Measurements from ENCODE around the gene BBS9.

The BBS9 gene

DNA sequence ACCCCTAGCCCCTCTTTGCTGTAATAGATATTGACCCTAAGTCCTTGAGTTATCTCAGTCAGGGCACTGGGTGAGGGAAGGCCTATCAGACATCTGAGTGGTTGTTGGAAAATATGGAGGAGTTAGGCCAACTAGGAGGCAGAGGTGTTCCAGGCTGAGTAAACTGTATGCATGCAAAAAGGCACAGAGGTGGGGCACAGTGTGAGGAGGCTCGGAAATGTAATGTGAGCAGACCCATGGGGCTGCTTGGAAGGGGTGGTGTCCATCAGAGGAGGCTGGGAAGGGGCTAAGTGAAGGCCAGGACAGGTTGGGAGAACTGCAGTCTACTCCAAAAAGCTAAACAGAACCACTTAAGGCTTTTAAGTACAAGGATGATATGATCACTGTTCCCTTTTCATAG, 452.7 kb downstream of the BBS9 start:
- no peak for DNase-seq (ENCODE audit: insufficient read length, low spot score)
- no peak for FAIRE-seq
- TF ChIP-seq PAX5 (IDR thresholded peaks at IDR 0.05; ENCODE audit: insufficient read depth, low read length, severe bottlenecking) (no peak), POLR2A (IDR thresholded peaks at IDR 0.05; ENCODE audit: low read depth, low read length) (no peak), SPI1 (IDR thresholded peaks at IDR 0.05; ENCODE audit: low read depth, low read length) (no peak), POLR2AphosphoS5 (IDR thresholded peaks at IDR 0.05; ENCODE audit: low read depth, low read length) (no peak), TAF1 (IDR thresholded peaks at IDR 0.05; ENCODE audit: low read depth, low read length) (no peak), POU2F2 (IDR thresholded peaks at IDR 0.05; ENCODE audit: low read depth, low read length) (no peak)

DNA sequence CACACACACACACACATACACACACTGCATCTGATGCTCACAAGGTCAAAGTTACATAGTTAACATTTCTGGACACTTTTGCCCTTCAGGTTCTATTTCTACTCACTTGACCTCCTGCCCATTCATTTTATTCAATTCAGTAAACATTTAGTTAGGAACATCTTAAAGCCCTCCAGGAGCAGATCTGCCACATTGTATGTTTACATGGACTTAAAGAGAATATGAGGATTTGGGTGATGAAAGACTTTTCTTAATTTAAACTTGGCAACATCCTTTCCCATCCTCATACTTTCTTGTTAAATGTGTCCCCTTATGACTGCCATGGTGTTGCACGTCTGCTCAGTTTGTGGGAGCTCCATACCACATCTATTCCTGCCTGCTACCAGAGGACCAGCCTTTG, 453.2 kb downstream of the BBS9 start:
- DNase-seq (ENCODE audit: insufficient read length, low spot score) (no peak), FAIRE-seq (no peak)
- no peak for TF ChIP-seq POU2F2 (IDR thresholded peaks at IDR 0.05; ENCODE audit: low read depth, low read length)
- no peak for TF ChIP-seq PAX5 (IDR thresholded peaks at IDR 0.05; ENCODE audit: insufficient read depth, low read length, severe bottlenecking)

DNA sequence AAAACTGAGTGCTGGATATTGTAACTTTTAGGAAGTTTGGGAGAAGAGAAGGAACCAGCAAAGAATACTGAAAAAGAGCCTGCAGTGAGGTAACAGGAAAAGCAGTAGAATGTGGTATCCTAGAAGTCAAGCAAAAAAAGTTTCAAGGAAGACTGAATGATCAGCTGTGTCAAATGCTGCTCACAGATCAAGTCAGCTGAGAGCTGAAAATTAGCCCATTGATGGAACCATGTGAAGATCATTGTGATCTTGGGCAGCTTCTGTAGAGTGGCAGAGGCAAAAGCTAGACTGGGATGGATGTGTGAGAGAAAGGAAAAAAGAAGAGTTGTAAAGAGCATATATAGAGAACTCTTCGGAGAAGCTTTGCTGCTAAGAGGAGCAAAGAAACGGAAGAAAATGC, 460.5 kb downstream of the BBS9 start:
- no peak for FAIRE-seq
- TF ChIP-seq POLR2A (IDR thresholded peaks at IDR 0.05; ENCODE audit: low read depth, low read length) (no peak), POU2F2 (IDR thresholded peaks at IDR 0.05; ENCODE audit: low read depth, low read length) (no peak), PAX5 (IDR thresholded peaks at IDR 0.05; ENCODE audit: insufficient read depth, low read length, severe bottlenecking) (no peak), SPI1 (IDR thresholded peaks at IDR 0.05; ENCODE audit: low read depth, low read length) (no peak), POLR2AphosphoS5 (IDR thresholded peaks at IDR 0.05; ENCODE audit: low read depth, low read length) (no peak), TAF1 (IDR thresholded peaks at IDR 0.05; ENCODE audit: low read depth, low read length) (no peak)
- DNase-seq (ENCODE audit: insufficient read length, low spot score), result no peak

DNA sequence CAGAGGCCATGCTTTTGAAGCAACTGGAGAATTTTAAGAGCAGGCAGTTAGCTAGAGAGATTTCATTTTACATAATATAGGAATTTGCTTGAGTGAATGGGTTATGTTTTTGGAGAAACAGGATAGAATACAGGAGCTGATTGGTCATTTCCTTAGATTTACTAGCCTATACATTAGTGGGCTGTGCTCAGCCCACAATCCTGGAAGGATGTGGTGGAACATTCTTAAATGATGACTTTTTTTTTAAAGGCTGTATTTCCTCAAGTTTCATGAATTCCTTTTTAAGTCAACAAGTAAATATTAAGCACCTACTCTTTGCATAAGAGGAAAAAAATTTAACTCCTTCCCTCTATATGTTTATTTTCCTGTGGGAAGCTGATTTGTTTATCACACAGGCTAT, 461.6 kb downstream of the BBS9 start:
- TF ChIP-seq TAF1 (IDR thresholded peaks at IDR 0.05; ENCODE audit: low read depth, low read length) (no peak), SPI1 (IDR thresholded peaks at IDR 0.05; ENCODE audit: low read depth, low read length) (no peak)
- no peak for FAIRE-seq
- no peak for DNase-seq (ENCODE audit: insufficient read length, low spot score)

DNA sequence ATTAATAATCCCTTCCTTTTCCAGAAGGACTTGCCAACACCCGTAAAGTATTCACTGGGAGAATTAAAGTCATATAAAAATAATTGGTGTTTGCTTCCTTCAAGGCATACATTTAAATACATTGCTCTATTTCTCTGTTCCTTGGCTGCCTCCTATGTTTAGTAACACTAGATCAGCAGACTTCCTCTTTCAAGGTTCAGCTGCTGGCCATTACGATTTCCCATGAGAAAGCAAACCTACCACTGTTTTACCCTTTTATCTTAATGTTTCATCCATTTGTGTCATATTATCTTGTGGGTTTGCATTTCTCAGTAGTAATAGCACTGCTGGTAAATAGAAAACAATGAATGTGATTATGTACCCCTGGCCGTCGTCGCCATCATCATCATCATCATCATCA, 462.1 kb downstream of the BBS9 start:
- FAIRE-seq, result no peak
- TF ChIP-seq SPI1 (IDR thresholded peaks at IDR 0.05; ENCODE audit: low read depth, low read length) (peak; percentile 71), PAX5 (IDR thresholded peaks at IDR 0.05; ENCODE audit: insufficient read depth, low read length, severe bottlenecking) (no peak)
- no peak for DNase-seq (ENCODE audit: insufficient read length, low spot score)

DNA sequence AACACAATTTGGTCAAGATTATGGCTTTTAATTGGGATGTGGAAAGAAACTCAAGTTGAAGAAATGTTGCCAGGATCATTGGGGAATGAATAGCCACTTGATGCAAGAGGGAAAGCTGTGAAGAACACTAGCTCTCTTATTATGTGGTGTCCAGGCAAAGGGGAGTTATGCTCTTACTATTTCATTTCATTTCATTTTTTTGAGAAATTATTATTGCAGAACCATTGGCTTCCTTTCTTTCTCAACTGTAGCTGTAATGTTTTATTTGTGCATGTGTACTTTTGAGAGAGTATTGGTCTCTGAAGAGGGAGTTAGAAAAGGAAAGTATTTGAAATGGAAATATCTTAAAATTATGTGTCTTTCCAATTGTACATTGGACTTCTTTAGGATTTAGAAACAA, 463.4 kb downstream of the BBS9 start:
- no peak for TF ChIP-seq POU2F2 (IDR thresholded peaks at IDR 0.05; ENCODE audit: low read depth, low read length)
- no peak for TF ChIP-seq PAX5 (IDR thresholded peaks at IDR 0.05; ENCODE audit: insufficient read depth, low read length, severe bottlenecking)
- TF ChIP-seq TAF1 (IDR thresholded peaks at IDR 0.05; ENCODE audit: low read depth, low read length), result no peak
- no peak for TF ChIP-seq POLR2AphosphoS5 (IDR thresholded peaks at IDR 0.05; ENCODE audit: low read depth, low read length)
- no peak for TF ChIP-seq POLR2A (IDR thresholded peaks at IDR 0.05; ENCODE audit: low read depth, low read length)
- no peak for TF ChIP-seq SPI1 (IDR thresholded peaks at IDR 0.05; ENCODE audit: low read depth, low read length)
- no peak for FAIRE-seq
- DNase-seq (ENCODE audit: insufficient read length, low spot score), result no peak

DNA sequence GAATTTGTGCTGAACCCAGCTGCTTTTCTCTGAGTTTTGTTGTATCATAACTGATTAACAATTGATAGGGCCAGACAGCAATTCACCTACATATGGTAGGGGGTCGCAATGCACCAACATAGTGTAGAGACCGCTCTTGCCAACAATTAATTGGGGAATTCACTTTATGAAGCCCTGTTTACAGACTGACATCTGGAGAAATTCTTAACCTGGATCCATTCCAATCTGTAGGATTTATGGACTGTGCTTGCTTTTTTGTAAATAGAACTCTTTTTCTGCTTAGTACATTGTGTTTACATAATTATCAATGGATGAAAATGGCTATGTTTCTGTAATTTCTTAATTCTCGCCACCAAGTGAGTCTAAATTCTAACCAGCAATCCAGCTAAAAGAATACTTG, 464.2 kb downstream of the BBS9 start:
- FAIRE-seq (no peak), DNase-seq (ENCODE audit: insufficient read length, low spot score) (no peak)

DNA sequence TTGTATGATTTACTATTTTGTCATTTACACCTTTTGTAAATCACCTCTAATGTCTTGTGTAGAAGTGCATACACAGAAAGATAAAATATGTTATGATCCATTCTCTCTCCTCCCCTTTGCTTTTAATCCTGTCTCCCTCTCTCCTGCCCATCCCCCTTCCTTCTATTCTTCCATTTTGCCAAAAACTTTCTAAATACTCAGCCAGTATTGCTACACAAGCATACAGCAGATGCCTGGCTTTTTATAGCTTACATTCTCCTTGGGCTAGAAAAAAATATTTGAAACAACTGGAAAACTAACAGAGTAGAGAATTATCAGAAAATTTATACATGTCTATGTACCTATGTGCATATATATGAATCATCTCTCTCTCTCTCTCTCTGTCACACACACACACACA, 467.3 kb downstream of the BBS9 start:
- no peak for FAIRE-seq
- TF ChIP-seq PAX5 (IDR thresholded peaks at IDR 0.05; ENCODE audit: insufficient read depth, low read length, severe bottlenecking) (no peak), SPI1 (IDR thresholded peaks at IDR 0.05; ENCODE audit: low read depth, low read length) (no peak), POLR2A (IDR thresholded peaks at IDR 0.05; ENCODE audit: low read depth, low read length) (no peak), POU2F2 (IDR thresholded peaks at IDR 0.05; ENCODE audit: low read depth, low read length) (no peak), TAF1 (IDR thresholded peaks at IDR 0.05; ENCODE audit: low read depth, low read length) (no peak), POLR2AphosphoS5 (IDR thresholded peaks at IDR 0.05; ENCODE audit: low read depth, low read length) (no peak)
- no peak for DNase-seq (ENCODE audit: insufficient read length, low spot score)

More for the DNA sequence above, 464.2 kb downstream of the BBS9 start:
- TF ChIP-seq POLR2A (IDR thresholded peaks at IDR 0.05; ENCODE audit: low read depth, low read length) (no peak), TAF1 (IDR thresholded peaks at IDR 0.05; ENCODE audit: low read depth, low read length) (no peak), PAX5 (IDR thresholded peaks at IDR 0.05; ENCODE audit: insufficient read depth, low read length, severe bottlenecking) (no peak), POU2F2 (IDR thresholded peaks at IDR 0.05; ENCODE audit: low read depth, low read length) (no peak), POLR2AphosphoS5 (IDR thresholded peaks at IDR 0.05; ENCODE audit: low read depth, low read length) (no peak), SPI1 (IDR thresholded peaks at IDR 0.05; ENCODE audit: low read depth, low read length) (no peak)

DNA sequence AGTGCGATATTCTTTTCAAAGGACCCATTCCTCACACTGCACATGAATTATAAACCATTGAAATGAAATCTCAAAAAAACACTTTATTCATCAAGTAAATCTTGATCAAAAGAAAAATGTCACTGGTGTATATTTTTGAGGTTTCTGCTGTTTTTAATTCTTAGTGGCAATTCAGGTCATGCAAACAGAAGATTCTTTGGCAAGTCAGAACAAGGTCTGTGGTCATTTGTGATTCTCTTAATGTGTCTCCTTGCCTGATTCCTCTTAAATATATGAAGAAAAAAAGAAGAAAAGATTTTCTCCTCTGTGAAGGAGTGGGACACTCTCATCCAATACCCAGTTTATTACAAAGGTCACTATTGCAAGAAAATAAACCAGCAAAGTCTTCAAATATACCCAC, 467.8 kb downstream of the BBS9 start:
- no peak for DNase-seq (ENCODE audit: insufficient read length, low spot score)
- TF ChIP-seq TAF1 (IDR thresholded peaks at IDR 0.05; ENCODE audit: low read depth, low read length) (no peak), POU2F2 (IDR thresholded peaks at IDR 0.05; ENCODE audit: low read depth, low read length) (no peak), PAX5 (IDR thresholded peaks at IDR 0.05; ENCODE audit: insufficient read depth, low read length, severe bottlenecking) (no peak), SPI1 (IDR thresholded peaks at IDR 0.05; ENCODE audit: low read depth, low read length) (no peak), POLR2A (IDR thresholded peaks at IDR 0.05; ENCODE audit: low read depth, low read length) (no peak), POLR2AphosphoS5 (IDR thresholded peaks at IDR 0.05; ENCODE audit: low read depth, low read length) (no peak)
- no peak for FAIRE-seq

DNA sequence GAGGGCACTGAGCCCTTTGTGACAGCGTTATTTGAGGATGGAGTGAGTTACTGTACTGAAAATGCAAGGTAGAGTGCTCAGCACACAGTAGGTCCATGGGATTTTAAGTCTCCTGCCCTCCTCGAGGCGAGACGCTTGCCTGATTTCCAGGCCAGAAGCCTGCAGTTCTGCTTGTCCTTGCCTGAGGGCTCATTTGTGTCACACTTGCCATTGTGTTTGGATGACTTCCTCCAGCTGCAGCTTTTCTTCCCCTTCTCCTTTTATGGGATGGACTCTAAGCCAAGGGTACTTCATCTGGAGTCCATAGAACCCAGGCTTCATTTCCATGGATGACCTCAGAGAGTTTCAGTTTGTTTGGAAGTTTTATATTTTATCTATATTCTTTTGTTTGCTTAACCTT, 471.7 kb downstream of the BBS9 start:
- DNase-seq (ENCODE audit: insufficient read length, low spot score), result no peak
- no peak for FAIRE-seq
- TF ChIP-seq SPI1 (IDR thresholded peaks at IDR 0.05; ENCODE audit: low read depth, low read length) (no peak), POLR2AphosphoS5 (IDR thresholded peaks at IDR 0.05; ENCODE audit: low read depth, low read length) (no peak), POLR2A (IDR thresholded peaks at IDR 0.05; ENCODE audit: low read depth, low read length) (no peak), POU2F2 (IDR thresholded peaks at IDR 0.05; ENCODE audit: low read depth, low read length) (no peak), TAF1 (IDR thresholded peaks at IDR 0.05; ENCODE audit: low read depth, low read length) (no peak), PAX5 (IDR thresholded peaks at IDR 0.05; ENCODE audit: insufficient read depth, low read length, severe bottlenecking) (no peak)

DNA sequence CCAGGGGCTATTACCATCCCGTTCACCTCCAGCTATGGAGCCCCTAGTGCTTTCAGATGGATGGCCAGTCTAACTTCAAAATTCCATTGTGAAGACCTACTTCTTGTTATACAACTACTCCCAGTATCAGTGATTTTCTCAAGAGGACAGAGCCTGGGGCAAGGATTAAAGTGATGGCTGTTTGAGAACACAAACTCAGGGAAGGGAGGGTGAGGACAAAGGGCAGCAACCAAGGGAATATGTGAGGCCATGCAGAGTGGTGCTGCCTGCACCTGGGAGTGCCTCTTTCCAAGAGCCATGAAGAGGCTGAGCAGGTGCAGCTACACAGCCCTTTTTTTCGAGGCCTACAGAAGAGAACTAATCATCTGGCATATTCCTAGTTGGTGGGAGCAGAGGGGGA, 472.5 kb downstream of the BBS9 start:
- no peak for FAIRE-seq
- TF ChIP-seq POU2F2 (IDR thresholded peaks at IDR 0.05; ENCODE audit: low read depth, low read length) (no peak), PAX5 (IDR thresholded peaks at IDR 0.05; ENCODE audit: insufficient read depth, low read length, severe bottlenecking) (no peak), TAF1 (IDR thresholded peaks at IDR 0.05; ENCODE audit: low read depth, low read length) (no peak), POLR2AphosphoS5 (IDR thresholded peaks at IDR 0.05; ENCODE audit: low read depth, low read length) (no peak), POLR2A (IDR thresholded peaks at IDR 0.05; ENCODE audit: low read depth, low read length) (no peak), SPI1 (IDR thresholded peaks at IDR 0.05; ENCODE audit: low read depth, low read length) (no peak)
- DNase-seq (ENCODE audit: insufficient read length, low spot score), result no peak

Data from GM12891 (cell line).